Natural killer cell (primary cell): ENCODE data around the gene CABLES2. TPM values are rescaled to one million over a fixed set of nuclear protein-coding genes. Genes with fewer than 3 reads are reported as not detected.

Experiments
- ATAC-seq, 3 donors: fragments of 150-1000 bp in 2 of 3; fragments of 200-7000 bp in 1 of 3; cut with Tn5 transposase; 1 replicate in 1 of 3; 2 replicates in 2 of 3; pipeline ENCODE4 v1.10.0; 2021; ENCODE audit warnings: mild to moderate bottlenecking in 2 of 3, moderate library complexity in 2 of 3
- DNase-seq, 2 donors: peaks; one replicate each; pipeline versions ENCODE4 v3.0.0 to v3.0.0-alpha.2; 2013 to 2021; ENCODE audit warnings: mixed read lengths in 1 of 2
- H3K27ac ChIP-seq: one replicate; pipeline ENCODE4 v1.5.1; 2013; ENCODE audit warnings: mild to moderate bottlenecking, low read length
- H3K27me3 ChIP-seq: one replicate; pipeline ENCODE4 v1.6.1; 2013; ENCODE audit warnings: low read length; ENCODE audit not compliant: control insufficient read depth, insufficient read depth
- H3K36me3 ChIP-seq: one replicate; pipeline ENCODE4 v1.6.1; 2013; ENCODE audit warnings: low read length; ENCODE audit not compliant: control insufficient read depth, insufficient read depth
- H3K4me1 ChIP-seq: one replicate; pipeline ENCODE4 v1.6.1; 2013; ENCODE audit warnings: low read length; ENCODE audit not compliant: control insufficient read depth, insufficient read depth
- H3K4me3 ChIP-seq: one replicate; pipeline ENCODE4 v1.5.1; 2013; ENCODE audit warnings: low read length
- H3K9me3 ChIP-seq: one replicate; pipeline ENCODE4 v1.6.1; 2013; ENCODE audit warnings: low read length; ENCODE audit not compliant: control insufficient read depth, insufficient read depth
- H3K27ac Mint-ChIP-seq, 2 donors: one replicate each; pipeline ENCODE4 v1.8.0; 2022; ENCODE audit warnings: mild to moderate bottlenecking in 2 of 2, mixed read lengths in 2 of 2, moderate library complexity in 1 of 2
- H3K27me3 Mint-ChIP-seq, 2 donors: one replicate each; pipeline ENCODE4 v1.8.0; 2022; ENCODE audit warnings: low read depth in 2 of 2, mixed read lengths in 2 of 2
- H3K36me3 Mint-ChIP-seq: one replicate; pipeline ENCODE4 v1.8.0; 2022; ENCODE audit warnings: mixed read lengths
- H3K4me1 Mint-ChIP-seq, 2 donors: one replicate each; pipeline ENCODE4 v1.8.0; 2022; ENCODE audit warnings: mixed read lengths in 2 of 2
- H3K4me3 Mint-ChIP-seq: one replicate; pipeline ENCODE4 v1.8.0; 2022; ENCODE audit warnings: mild to moderate bottlenecking, moderate library complexity, mixed read lengths
- H3K9me3 Mint-ChIP-seq, 2 donors: one replicate each; pipeline ENCODE4 v1.8.0; 2022; ENCODE audit warnings: mixed read lengths in 2 of 2
- WGBS: methylation state at CpG from one replicate; pipeline ENCODE4 v1.1.7; 2013; ENCODE audit warnings: missing lambda C conversion rate; ENCODE audit not compliant: insufficient coverage; 5-methylcytosine and 5-hydroxymethylcytosine counted together
- intact Hi-C: fragments of 100-400 bp; cut with micrococcal nuclease; formaldehyde crosslinking; loops from one replicate; pipeline ENCODE4 v1.14.2; 2022
- total RNA-seq, 4 donors: library from RNA; stranded (reverse); fragments of 120-200 nt in 1 of 4; gene quantifications; one replicate each; pipeline versions ENCODE4 v1.2.3 to v1.2.4, GENCODE V29; 2013 to 2022
- TF ChIP-seq, protein P1 (sequence below): fragments of 200-600 bp; IDR thresholded peaks from one replicate; pipeline ENCODE4 v1.8.0; 2022; ENCODE audit warnings: antibody characterized with exemption

CABLES2 gene
- total RNA-seq, 3 donors from 2014 or later (not counting 1 experiment from before 2014, with no cell fraction given) = 8.0 to 9.3 (median 8.4) TPM

DNA sequence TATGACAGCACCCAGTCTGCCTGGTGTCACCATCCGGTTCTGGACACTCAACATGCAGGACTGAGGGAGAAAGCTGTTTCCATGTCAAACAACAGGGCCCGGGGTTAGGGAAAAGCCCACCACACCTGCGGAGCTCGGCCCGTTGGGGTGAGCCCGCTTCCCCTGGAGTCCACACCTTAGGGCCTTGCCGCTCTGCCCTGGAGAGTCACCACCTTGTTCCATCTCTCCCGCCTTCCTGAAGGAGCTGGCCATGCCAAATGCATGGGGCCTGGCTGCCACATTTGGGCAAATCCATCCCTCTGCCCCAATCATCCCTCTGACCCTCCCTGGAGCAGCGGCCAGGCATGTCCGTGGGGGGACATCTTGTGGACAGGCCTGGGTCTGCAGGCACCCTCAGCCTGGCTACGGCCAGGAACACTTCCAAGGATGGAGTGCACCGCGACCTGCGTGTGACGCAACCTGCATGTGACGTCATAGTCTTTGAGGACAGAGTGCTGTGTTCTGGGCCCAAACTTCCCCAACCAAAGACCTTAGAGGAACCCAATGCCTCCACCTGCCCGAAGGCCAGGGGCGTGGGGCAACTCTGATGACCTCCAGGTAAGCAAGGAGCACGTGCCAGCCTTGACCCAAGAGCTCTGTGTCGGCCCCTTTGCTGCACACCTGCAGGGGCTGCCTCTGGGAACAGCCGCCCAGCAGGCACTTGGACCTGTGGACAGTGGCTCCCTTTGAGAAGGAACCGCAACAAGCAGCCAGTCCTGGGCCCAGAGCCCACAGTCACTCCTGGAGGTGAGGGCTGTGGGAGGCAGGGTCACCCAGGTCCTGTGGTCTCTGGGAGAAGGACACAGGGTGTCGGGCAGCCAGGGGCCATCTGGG is 1.7 kb downstream of the CABLES2 start:
- no peak overlapping the region for H3K4me3 ChIP-seq
- H3K27me3 Mint-ChIP-seq = no peaks in the 10 kb centered on the region
- intact Hi-C loops = no loop called here
- H3K4me1 ChIP-seq = peaks cover 36% of the 10 kb centered on the region
- H3K9me3 ChIP-seq = no peaks in the 10 kb centered on the region
- H3K36me3 ChIP-seq = no peaks in the 10 kb centered on the region
- no peak overlapping the region for H3K27ac ChIP-seq
- DNase-seq (no peak), ATAC-seq (no peak)
- 90% methylated on average over 23 of the region's 23 CpGs for WGBS
- H3K4me1 Mint-ChIP-seq = peaks cover 10 to 34% of the 10 kb centered on the region in 2 donors
- peak overlapping the region; percentile 80 for H3K4me3 Mint-ChIP-seq
- TF ChIP-seq, protein P1, sequence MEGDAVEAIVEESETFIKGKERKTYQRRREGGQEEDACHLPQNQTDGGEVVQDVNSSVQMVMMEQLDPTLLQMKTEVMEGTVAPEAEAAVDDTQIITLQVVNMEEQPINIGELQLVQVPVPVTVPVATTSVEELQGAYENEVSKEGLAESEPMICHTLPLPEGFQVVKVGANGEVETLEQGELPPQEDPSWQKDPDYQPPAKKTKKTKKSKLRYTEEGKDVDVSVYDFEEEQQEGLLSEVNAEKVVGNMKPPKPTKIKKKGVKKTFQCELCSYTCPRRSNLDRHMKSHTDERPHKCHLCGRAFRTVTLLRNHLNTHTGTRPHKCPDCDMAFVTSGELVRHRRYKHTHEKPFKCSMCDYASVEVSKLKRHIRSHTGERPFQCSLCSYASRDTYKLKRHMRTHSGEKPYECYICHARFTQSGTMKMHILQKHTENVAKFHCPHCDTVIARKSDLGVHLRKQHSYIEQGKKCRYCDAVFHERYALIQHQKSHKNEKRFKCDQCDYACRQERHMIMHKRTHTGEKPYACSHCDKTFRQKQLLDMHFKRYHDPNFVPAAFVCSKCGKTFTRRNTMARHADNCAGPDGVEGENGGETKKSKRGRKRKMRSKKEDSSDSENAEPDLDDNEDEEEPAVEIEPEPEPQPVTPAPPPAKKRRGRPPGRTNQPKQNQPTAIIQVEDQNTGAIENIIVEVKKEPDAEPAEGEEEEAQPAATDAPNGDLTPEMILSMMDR = no peak
- H3K36me3 Mint-ChIP-seq = no peaks in the 10 kb centered on the region
- peak overlapping the region; percentile 45 to 83 for H3K27ac Mint-ChIP-seq
- no peaks in the 10 kb centered on the region for H3K27me3 ChIP-seq
- no peaks in the 10 kb centered on the region for H3K9me3 Mint-ChIP-seq

DNA sequence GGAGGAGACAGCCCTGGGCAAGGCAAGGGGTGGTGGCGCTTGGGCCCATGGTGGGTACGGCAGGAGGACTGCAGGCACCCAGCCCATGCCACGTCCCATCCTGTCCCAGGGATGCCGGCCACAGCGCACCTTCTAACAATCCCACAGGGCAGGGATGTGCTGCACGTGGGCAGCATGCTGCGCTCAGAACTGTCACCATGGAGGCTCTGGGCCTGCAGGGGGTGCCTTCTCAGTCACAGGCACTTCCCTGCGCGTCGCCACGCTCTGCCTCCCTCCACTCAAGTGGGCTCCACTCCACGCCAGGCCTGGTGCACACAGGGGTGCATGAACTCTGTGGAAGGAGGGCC is 2.4 kb downstream of the CABLES2 start:
- DNase-seq = no peak
- TF ChIP-seq, protein P1 = no peak
- 96% methylated on average over 12 of the region's 12 CpGs for WGBS
- Histone ChIP-seq H3K27me3 (no peaks in the 10 kb centered on the region), H3K4me3 (no peak overlapping the region), H3K9me3 (no peaks in the 10 kb centered on the region), H3K4me1 (peaks cover 30% of the 10 kb centered on the region), H3K36me3 (no peaks in the 10 kb centered on the region), H3K27ac (no peak overlapping the region)
- no peaks in the 10 kb centered on the region for H3K9me3 Mint-ChIP-seq
- H3K4me3 Mint-ChIP-seq = no peak overlapping the region
- H3K36me3 Mint-ChIP-seq = no peaks in the 10 kb centered on the region
- no peak for ATAC-seq
- no peak overlapping the region for H3K27ac Mint-ChIP-seq
- H3K27me3 Mint-ChIP-seq = no peaks in the 10 kb centered on the region
- intact Hi-C loops = no loop called here
- H3K4me1 Mint-ChIP-seq = peaks cover 10 to 31% of the 10 kb centered on the region in 2 donors

DNA sequence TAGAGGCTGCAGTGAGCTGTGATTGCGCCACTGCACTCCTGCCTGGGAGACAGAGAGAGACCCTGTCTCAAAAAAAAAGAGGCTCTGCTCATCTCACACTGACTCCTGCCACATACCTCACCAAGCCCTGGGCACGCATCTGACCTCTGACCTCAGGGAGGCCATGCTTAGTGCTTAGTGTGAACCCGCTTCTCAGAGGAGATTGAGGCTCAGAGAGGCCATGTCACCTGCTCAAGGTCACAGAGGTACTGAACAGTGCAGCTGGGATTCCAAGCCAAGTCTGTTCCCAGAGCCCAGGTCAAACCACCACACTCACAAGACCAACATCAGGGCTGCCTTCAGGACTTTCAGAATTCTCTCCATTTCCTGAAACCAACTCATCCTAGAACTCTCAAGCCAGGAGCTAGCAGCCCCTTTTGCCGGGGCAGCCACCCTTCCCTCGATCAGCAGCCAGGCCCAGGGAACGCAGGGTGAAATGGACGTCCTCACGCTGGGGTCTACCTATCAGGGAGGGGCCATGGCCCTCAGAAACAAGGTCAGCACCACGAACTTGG is 2.9 kb downstream of the CABLES2 start:
- H3K4me3 ChIP-seq = no peak overlapping the region
- no peaks in the 10 kb centered on the region for H3K27me3 Mint-ChIP-seq
- H3K27ac ChIP-seq = no peak overlapping the region
- TF ChIP-seq, protein P1 = no peak
- no peaks in the 10 kb centered on the region for H3K36me3 Mint-ChIP-seq
- H3K9me3 Mint-ChIP-seq = no peaks in the 10 kb centered on the region
- H3K27ac Mint-ChIP-seq = no peak overlapping the region
- peaks cover 28% of the 10 kb centered on the region for H3K4me1 ChIP-seq
- no peaks in the 10 kb centered on the region for H3K9me3 ChIP-seq
- peak overlapping the region; percentile 42 for H3K4me3 Mint-ChIP-seq
- ATAC-seq (no peak), DNase-seq (no peak)
- peaks cover 10 to 27% of the 10 kb centered on the region in 2 donors for H3K4me1 Mint-ChIP-seq
- no peaks in the 10 kb centered on the region for H3K27me3 ChIP-seq
- intact Hi-C loops = no loop called here
- H3K36me3 ChIP-seq = no peaks in the 10 kb centered on the region
- WGBS = 95% methylated on average over 9 of the region's 9 CpGs
